PC-9 (cell line): Measurements from ENCODE around the gene SDHA.
"Not testable (repeated sequence)": the region's sequence is repeated elsewhere in the genome, so short reads cannot be mapped to it uniquely, and the experiment has no call there.

Experiments
- EZH2 ChIP-seq: fragments of 200-600 bp; sonication (generic); IDR thresholded peaks from 2 replicates; pipeline ENCODE4 v1.8.0; 2017; ENCODE audit warnings: antibody characterized with exemption, low read depth
- TF ChIP-seq, protein P1 (sequence below): fragments of 200-600 bp; sonication (generic); conservative IDR thresholded peaks from 2 replicates; pipeline ENCODE4 v1.6.1; 2017; ENCODE audit warnings: mixed run types, antibody characterized with exemption, mild to moderate bottlenecking, moderate library complexity

- not testable (repeated sequence) for TF ChIP-seq EZH2
- TF ChIP-seq, protein P1, sequence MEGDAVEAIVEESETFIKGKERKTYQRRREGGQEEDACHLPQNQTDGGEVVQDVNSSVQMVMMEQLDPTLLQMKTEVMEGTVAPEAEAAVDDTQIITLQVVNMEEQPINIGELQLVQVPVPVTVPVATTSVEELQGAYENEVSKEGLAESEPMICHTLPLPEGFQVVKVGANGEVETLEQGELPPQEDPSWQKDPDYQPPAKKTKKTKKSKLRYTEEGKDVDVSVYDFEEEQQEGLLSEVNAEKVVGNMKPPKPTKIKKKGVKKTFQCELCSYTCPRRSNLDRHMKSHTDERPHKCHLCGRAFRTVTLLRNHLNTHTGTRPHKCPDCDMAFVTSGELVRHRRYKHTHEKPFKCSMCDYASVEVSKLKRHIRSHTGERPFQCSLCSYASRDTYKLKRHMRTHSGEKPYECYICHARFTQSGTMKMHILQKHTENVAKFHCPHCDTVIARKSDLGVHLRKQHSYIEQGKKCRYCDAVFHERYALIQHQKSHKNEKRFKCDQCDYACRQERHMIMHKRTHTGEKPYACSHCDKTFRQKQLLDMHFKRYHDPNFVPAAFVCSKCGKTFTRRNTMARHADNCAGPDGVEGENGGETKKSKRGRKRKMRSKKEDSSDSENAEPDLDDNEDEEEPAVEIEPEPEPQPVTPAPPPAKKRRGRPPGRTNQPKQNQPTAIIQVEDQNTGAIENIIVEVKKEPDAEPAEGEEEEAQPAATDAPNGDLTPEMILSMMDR, result not testable (repeated sequence)
These were observed 56.2 kb downstream of the SDHA start for GRCh38 chr5:274346-274745.
